ENCODE measurements around the gene C2CD2. TPM values are rescaled to one million over a fixed set of nuclear protein-coding genes. Genes with fewer than 3 reads are reported as not detected.

The C2CD2 gene
- total RNA-seq, 3 donors from 2014 or later = 9.4 to 29.1 (median 17.8) TPM

- Histone ChIP-seq H3K36me3 (ENCODE audit: low read depth) (no peaks in the 10 kb centered on the region), H3K4me3 (no peak overlapping the region), H3K4me1 (ENCODE audit: low read depth) (no peaks in the 10 kb centered on the region), H3K9me3 (no peaks in the 10 kb centered on the region)
- DNase-seq (no peak), ATAC-seq (no peak)
- intact Hi-C loops (cut with DNase I, micrococcal nuclease) = no loop called here
- no peak for TF ChIP-seq CTCF (IDR thresholded peaks at IDR 0.05)
These were observed 11.9 kb downstream of the C2CD2 start for GRCh38 chr21:41941941-41942340.

GRCh38 chr21:41940431-41940830 lies 13.4 kb downstream of the C2CD2 start:
- intact Hi-C loops (cut with DNase I, micrococcal nuclease) = no loop called here
- H3K36me3 ChIP-seq (ENCODE audit: low read depth) = no peaks in the 10 kb centered on the region
- DNase-seq (no peak), ATAC-seq (no peak)
- H3K4me1 ChIP-seq (ENCODE audit: low read depth) = no peaks in the 10 kb centered on the region
- no peaks in the 10 kb centered on the region for H3K9me3 ChIP-seq
- H3K4me3 ChIP-seq = no peak overlapping the region
- TF ChIP-seq CTCF (IDR thresholded peaks at IDR 0.05) = no peak

GRCh38 chr21:41939391-41939790 lies 14.4 kb downstream of the C2CD2 start:
- no peak for TF ChIP-seq CTCF (IDR thresholded peaks at IDR 0.05)
- intact Hi-C loops (cut with DNase I, micrococcal nuclease) = no loop called here
- DNase-seq (no peak), ATAC-seq (no peak)
- no peaks in the 10 kb centered on the region for H3K9me3 ChIP-seq
- no peak overlapping the region for H3K4me3 ChIP-seq
- no peaks in the 10 kb centered on the region for H3K4me1 ChIP-seq (ENCODE audit: low read depth)
- no peaks in the 10 kb centered on the region for H3K36me3 ChIP-seq (ENCODE audit: low read depth)

- intact Hi-C loops (cut with DNase I, micrococcal nuclease) = no loop called here
- ATAC-seq (no peak), DNase-seq (no peak)
- H3K9me3 ChIP-seq = no peaks in the 10 kb centered on the region
- H3K4me1 ChIP-seq (ENCODE audit: low read depth) = no peaks in the 10 kb centered on the region
- TF ChIP-seq CTCF (IDR thresholded peaks at IDR 0.05) = no peak
- no peak overlapping the region for H3K4me3 ChIP-seq
- no peaks in the 10 kb centered on the region for H3K36me3 ChIP-seq (ENCODE audit: low read depth)
These were observed 20.3 kb downstream of the C2CD2 start for GRCh38 chr21:41933313-41934079.

- intact Hi-C loops (cut with DNase I, micrococcal nuclease) = no loop called here
- Histone ChIP-seq H3K4me3 (no peak overlapping the region), H3K4me1 (ENCODE audit: low read depth) (no peaks in the 10 kb centered on the region), H3K36me3 (ENCODE audit: low read depth) (no peaks in the 10 kb centered on the region), H3K9me3 (no peaks in the 10 kb centered on the region)
- TF ChIP-seq CTCF (IDR thresholded peaks at IDR 0.05) = no peak
- ATAC-seq = peak; percentile 54
- DNase-seq = no peak
These were observed 21.1 kb downstream of the C2CD2 start for GRCh38 chr21:41932576-41933312.

Data from mucosa of descending colon (tissue), 3 donors.